NT2/D1 (cell line): ENCODE results near the gene CRY2.

Experiments
- DNase-seq: peaks from one replicate; pipeline ENCODE4 v3.0.0-alpha.2; 2011; ENCODE audit warnings: low read depth, low spot score
- H3K27me3 ChIP-seq: 2 replicates; pipeline ENCODE4 v1.6.0; 2011; ENCODE audit warnings: mild to moderate bottlenecking; ENCODE audit not compliant: insufficient read length, insufficient read depth
- H3K36me3 ChIP-seq: 2 replicates; pipeline ENCODE4 v1.6.1; 2011; ENCODE audit warnings: mild to moderate bottlenecking, low read length, mixed read lengths; ENCODE audit not compliant: insufficient read depth, insufficient read length
- H3K4me1 ChIP-seq: 2 replicates; pipeline ENCODE4 v1.5.1; 2011; ENCODE audit not compliant: insufficient read depth, insufficient read length
- H3K4me3 ChIP-seq: 2 replicates; pipeline ENCODE4 v1.5.1; 2011; ENCODE audit warnings: low read depth; ENCODE audit not compliant: insufficient read length
- H3K9ac ChIP-seq: 2 replicates; pipeline ENCODE4 v1.6.0; 2011; ENCODE audit warnings: low read depth; ENCODE audit not compliant: insufficient read length
- H3K9me3 ChIP-seq: 2 replicates; pipeline ENCODE4 v1.5.1; 2011; ENCODE audit warnings: mild to moderate bottlenecking, low read length; ENCODE audit not compliant: insufficient read depth
- SUZ12 ChIP-seq: IDR thresholded peaks from 2 replicates; pipeline ENCODE4 v1.6.1; 2011; ENCODE audit not compliant: insufficient read length, insufficient read depth; ENCODE audit errors: extremely low read depth
- YY1 ChIP-seq: IDR thresholded peaks from 2 replicates; pipeline ENCODE4 v1.6.1; 2011; ENCODE audit not compliant: insufficient read length, insufficient read depth
- ZNF274 ChIP-seq: IDR thresholded peaks from 2 replicates; pipeline ENCODE4 v1.6.1; 2011; ENCODE audit warnings: mild to moderate bottlenecking, low read depth, low read length

Gene CRY2

GRCh38 chr11:45924036-45924915, 77.0 kb downstream of the CRY2 start:
- H3K27me3 ChIP-seq = peaks cover 26% of the 10 kb centered on the region
- H3K9ac ChIP-seq = no peak overlapping the region
- no peaks in the 10 kb centered on the region for H3K9me3 ChIP-seq
- H3K4me3 ChIP-seq = no peak overlapping the region
- no peak for TF ChIP-seq YY1
- TF ChIP-seq ZNF274 = no peak
- no peak for TF ChIP-seq SUZ12
- DNase-seq = no peak
- peaks cover 24% of the 10 kb centered on the region for H3K36me3 ChIP-seq
- H3K4me1 ChIP-seq = peaks cover 22% of the 10 kb centered on the region

GRCh38 chr11:45924927-45925326, 77.7 kb downstream of the CRY2 start:
- peaks cover 20% of the 10 kb centered on the region for H3K4me1 ChIP-seq
- H3K36me3 ChIP-seq = peaks cover 24% of the 10 kb centered on the region
- TF ChIP-seq SUZ12 (no peak), ZNF274 (no peak), YY1 (no peak)
- no peak for DNase-seq
- no peak overlapping the region for H3K9ac ChIP-seq
- peaks cover 25% of the 10 kb centered on the region for H3K27me3 ChIP-seq
- no peaks in the 10 kb centered on the region for H3K9me3 ChIP-seq
- no peak overlapping the region for H3K4me3 ChIP-seq

GRCh38 chr11:45925550-45925949, 78.3 kb downstream of the CRY2 start:
- no peak for TF ChIP-seq ZNF274
- TF ChIP-seq YY1 = no peak
- no peak for TF ChIP-seq SUZ12
- H3K9me3 ChIP-seq = no peaks in the 10 kb centered on the region
- H3K4me3 ChIP-seq = no peak overlapping the region
- H3K27me3 ChIP-seq = peaks cover 21% of the 10 kb centered on the region
- peaks cover 29% of the 10 kb centered on the region for H3K36me3 ChIP-seq
- no peak overlapping the region for H3K9ac ChIP-seq
- DNase-seq = no peak
- H3K4me1 ChIP-seq = peaks cover 17% of the 10 kb centered on the region

DNA sequence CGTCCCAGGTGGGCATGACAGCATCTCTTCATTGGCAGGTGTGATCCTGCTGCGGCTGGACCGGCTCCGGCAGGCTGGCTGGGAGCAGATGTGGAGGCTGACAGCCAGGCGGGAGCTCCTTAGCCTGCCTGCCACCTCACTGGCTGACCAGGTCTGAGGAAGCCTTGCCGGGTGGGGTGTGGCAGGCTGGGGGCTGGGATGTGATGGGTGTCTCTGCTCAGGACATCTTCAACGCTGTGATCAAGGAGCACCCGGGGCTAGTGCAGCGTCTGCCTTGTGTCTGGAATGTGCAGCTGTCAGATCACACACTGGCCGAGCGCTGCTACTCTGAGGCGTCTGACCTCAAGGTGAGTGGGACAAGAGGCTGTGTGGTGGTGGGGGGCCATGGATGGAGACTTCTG, 78.7 kb downstream of the CRY2 start:
- H3K4me1 ChIP-seq = peaks cover 15% of the 10 kb centered on the region
- peaks cover 30% of the 10 kb centered on the region for H3K36me3 ChIP-seq
- DNase-seq = no peak
- no peak overlapping the region for H3K4me3 ChIP-seq
- no peak overlapping the region for H3K9ac ChIP-seq
- TF ChIP-seq SUZ12 = no peak
- TF ChIP-seq ZNF274 = no peak
- no peak for TF ChIP-seq YY1
- peaks cover 17% of the 10 kb centered on the region for H3K27me3 ChIP-seq
- H3K9me3 ChIP-seq = no peaks in the 10 kb centered on the region

DNA sequence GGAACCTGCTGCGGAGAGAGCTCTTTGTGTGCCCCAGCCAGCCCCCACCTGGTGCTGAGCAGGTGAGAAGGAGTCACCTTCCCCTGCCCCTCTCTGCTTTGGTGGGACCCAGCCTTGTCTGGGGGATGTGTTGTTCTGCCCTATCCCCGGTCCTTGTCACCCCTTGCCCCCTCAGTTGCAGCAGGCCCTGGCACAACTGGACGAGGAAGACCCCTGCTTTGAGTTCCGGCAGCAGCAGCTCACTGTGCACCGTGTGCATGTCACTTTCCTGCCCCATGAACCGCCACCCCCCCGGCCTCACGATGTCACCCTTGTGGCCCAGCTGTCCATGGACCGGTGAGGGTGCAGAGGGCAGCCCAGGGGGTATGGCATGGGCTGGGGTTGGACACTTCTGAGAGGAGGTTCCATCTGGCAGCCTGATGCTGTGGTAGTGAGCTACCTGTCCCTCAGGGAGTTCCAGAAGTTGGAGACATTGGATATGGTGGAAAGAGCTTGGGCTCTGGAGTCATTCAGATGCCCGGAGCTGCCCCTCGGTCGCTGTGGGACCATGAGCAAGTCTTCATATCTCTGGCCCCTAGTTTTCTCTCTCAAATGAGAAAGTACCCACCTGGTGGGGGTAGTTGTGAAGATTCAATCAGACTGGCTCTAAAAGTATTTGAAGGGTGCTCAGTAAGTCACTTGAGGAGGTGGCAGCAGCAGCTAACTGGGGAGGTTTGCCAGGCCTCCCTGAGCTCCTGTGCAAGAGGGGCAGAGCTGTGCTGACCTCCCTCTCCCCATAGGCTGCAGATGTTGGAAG, 79.5 kb downstream of the CRY2 start:
- TF ChIP-seq ZNF274 (no peak), SUZ12 (no peak), YY1 (no peak)
- Histone ChIP-seq H3K27me3 (peaks cover 10% of the 10 kb centered on the region), H3K36me3 (peaks cover 32% of the 10 kb centered on the region), H3K4me1 (peaks cover 11% of the 10 kb centered on the region), H3K4me3 (no peak overlapping the region), H3K9ac (no peak overlapping the region), H3K9me3 (no peaks in the 10 kb centered on the region)
- DNase-seq = no peak

DNA sequence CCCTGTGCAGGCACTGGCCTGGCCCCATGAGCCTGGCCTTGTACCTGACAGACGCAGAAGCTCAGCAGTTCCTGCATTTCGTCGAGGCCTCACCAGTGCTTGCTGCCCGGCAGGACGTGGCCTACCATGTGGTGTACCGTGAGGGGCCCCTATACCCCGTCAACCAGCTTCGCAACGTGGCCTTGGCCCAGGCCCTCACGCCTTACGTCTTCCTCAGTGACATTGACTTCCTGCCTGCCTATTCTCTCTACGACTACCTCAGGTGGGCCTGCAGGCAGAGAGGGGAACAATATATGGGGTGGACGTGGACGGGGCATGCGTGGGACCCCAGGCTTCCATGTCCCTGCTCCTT, 80.0 kb downstream of the CRY2 start:
- TF ChIP-seq ZNF274 (no peak), SUZ12 (no peak), YY1 (no peak)
- no peak for DNase-seq
- Histone ChIP-seq H3K4me1 (peaks cover 11% of the 10 kb centered on the region), H3K27me3 (peaks cover 8% of the 10 kb centered on the region), H3K36me3 (peaks cover 38% of the 10 kb centered on the region), H3K9ac (no peak overlapping the region), H3K9me3 (no peaks in the 10 kb centered on the region), H3K4me3 (no peak overlapping the region)

DNA sequence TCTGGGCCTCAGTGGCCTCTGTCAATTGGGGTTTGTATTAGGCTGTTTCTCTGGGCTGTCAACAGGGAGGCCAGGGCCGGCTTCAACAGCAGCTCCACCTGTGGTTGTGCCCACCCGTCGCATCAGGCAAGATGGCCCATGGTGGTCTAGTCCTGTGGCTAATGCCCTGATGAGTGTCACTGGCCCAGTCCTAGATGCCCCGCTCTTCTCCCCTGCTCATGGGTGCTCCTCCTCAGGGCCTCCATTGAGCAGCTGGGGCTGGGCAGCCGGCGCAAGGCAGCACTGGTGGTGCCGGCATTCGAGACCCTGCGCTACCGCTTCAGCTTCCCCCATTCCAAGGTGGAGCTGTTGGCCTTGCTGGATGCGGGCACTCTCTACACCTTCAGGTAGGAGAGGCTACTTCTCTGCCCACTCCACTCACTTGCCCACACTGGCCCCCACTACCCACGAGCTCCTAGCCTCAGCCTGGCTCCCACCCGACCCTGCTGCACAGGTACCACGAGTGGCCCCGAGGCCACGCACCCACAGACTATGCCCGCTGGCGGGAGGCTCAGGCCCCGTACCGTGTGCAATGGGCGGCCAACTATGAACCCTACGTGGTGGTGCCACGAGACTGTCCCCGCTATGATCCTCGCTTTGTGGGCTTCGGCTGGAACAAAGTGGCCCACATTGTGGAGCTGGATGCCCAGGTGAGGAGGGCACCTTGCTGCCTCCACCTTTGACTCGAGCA, 80.6 kb downstream of the CRY2 start:
- Histone ChIP-seq H3K4me3 (no peak overlapping the region), H3K27me3 (peaks cover 7% of the 10 kb centered on the region), H3K9me3 (no peaks in the 10 kb centered on the region), H3K36me3 (peaks cover 42% of the 10 kb centered on the region), H3K4me1 (peaks cover 11% of the 10 kb centered on the region), H3K9ac (no peak overlapping the region)
- TF ChIP-seq YY1 (no peak), ZNF274 (no peak), SUZ12 (no peak)
- DNase-seq = no peak
